ENCODE results near the gene CLDN10.
"Not testable (repeated sequence)": the region's sequence is repeated elsewhere in the genome, so short reads cannot be mapped to it uniquely, and the experiment has no call there.

CLDN10 gene

GRCh38 chr13:95541911-95542474, 10.5 kb upstream of the CLDN10 start:
- DNase-seq (ENCODE audit: low spot score): no peak

- no peak for DNase-seq (ENCODE audit: low spot score)
Observed at GRCh38 chr13:95544293-95544692, 8.2 kb upstream of the CLDN10 start.

GRCh38 chr13:95546919-95547318, 5.6 kb upstream of the CLDN10 start:
- no peak for DNase-seq (ENCODE audit: low spot score)

- no peak for DNase-seq (ENCODE audit: low spot score)
Observed at GRCh38 chr13:95547531-95548167, 4.9 kb upstream of the CLDN10 start.

GRCh38 chr13:95552208-95552538, 347 bp upstream of the CLDN10 start:
- DNase-seq (ENCODE audit: low spot score): no peak

- no peak for DNase-seq (ENCODE audit: low spot score)
Observed at GRCh38 chr13:95553581-95554385, 1.3 kb downstream of the CLDN10 start.

- no peak for DNase-seq (ENCODE audit: low spot score)
Observed at GRCh38 chr13:95557013-95557412, 4.5 kb downstream of the CLDN10 start.

GRCh38 chr13:95559100-95559499, 6.6 kb downstream of the CLDN10 start:
- no peak for DNase-seq (ENCODE audit: low spot score)

GRCh38 chr13:95560387-95560786, 7.9 kb downstream of the CLDN10 start:
- DNase-seq (ENCODE audit: low spot score): no peak

GRCh38 chr13:95564091-95564490, 11.6 kb downstream of the CLDN10 start:
- no peak for DNase-seq (ENCODE audit: low spot score)

- DNase-seq (ENCODE audit: low spot score): peak; percentile 43
Observed at GRCh38 chr13:95564733-95565291, 12.3 kb downstream of the CLDN10 start.

- not testable (repeated sequence) for DNase-seq (ENCODE audit: low spot score)
Observed at GRCh38 chr13:95565758-95566157, 13.2 kb downstream of the CLDN10 start.

GRCh38 chr13:95568131-95568530, 15.6 kb downstream of the CLDN10 start:
- no peak for DNase-seq (ENCODE audit: low spot score)

GRCh38 chr13:95570016-95570415, 17.5 kb downstream of the CLDN10 start:
- DNase-seq (ENCODE audit: low spot score): no peak

GRCh38 chr13:95571941-95572340, 19.4 kb downstream of the CLDN10 start:
- DNase-seq (ENCODE audit: low spot score): no peak

- no peak for DNase-seq (ENCODE audit: low spot score)
Observed at GRCh38 chr13:95573221-95573620, 20.7 kb downstream of the CLDN10 start.

GRCh38 chr13:95579303-95579702, 26.8 kb downstream of the CLDN10 start:
- no peak for DNase-seq (ENCODE audit: low spot score)

GRCh38 chr13:95585867-95586266, 33.3 kb downstream of the CLDN10 start:
- DNase-seq (ENCODE audit: low spot score): no peak

- DNase-seq (ENCODE audit: low spot score): no peak
Observed at GRCh38 chr13:95588134-95588533, 35.6 kb downstream of the CLDN10 start.

- no peak for DNase-seq (ENCODE audit: low spot score)
Observed at GRCh38 chr13:95588721-95589120, 36.2 kb downstream of the CLDN10 start.

GRCh38 chr13:95593462-95593861, 40.9 kb downstream of the CLDN10 start:
- DNase-seq (ENCODE audit: low spot score): no peak

- no peak for DNase-seq (ENCODE audit: low spot score)
Observed at GRCh38 chr13:95596701-95597100, 44.2 kb downstream of the CLDN10 start.

- DNase-seq (ENCODE audit: low spot score): no peak
Observed at GRCh38 chr13:95601216-95601615, 48.7 kb downstream of the CLDN10 start.
